ENCODE data around the gene RDX.

Gene RDX

GRCh38 chr11:110131386-110132123 is 164.9 kb downstream of the RDX start:
- no CpG with 5 or more reads among the region's 6 CpGs for WGBS (ENCODE audit: insufficient coverage, insufficient read length)
- H3K4me3 ChIP-seq (ENCODE audit: low read length) = no peak overlapping the region
- no peak overlapping the region for H3K27ac ChIP-seq (ENCODE audit: low read length)
- H3K9me3 ChIP-seq (ENCODE audit: control insufficient read depth, insufficient read depth, low read length) = no peaks in the 10 kb centered on the region
- no peaks in the 10 kb centered on the region for H3K27me3 ChIP-seq (ENCODE audit: control insufficient read depth, insufficient read depth, low read length)
- no peaks in the 10 kb centered on the region for H3K36me3 ChIP-seq (ENCODE audit: control insufficient read depth, insufficient read depth, low read length)
- no peak for DNase-seq (ENCODE audit: low read depth, low spot score)
- no peaks in the 10 kb centered on the region for H3K4me1 ChIP-seq (ENCODE audit: control insufficient read depth, insufficient read depth, low read length)

- WGBS (ENCODE audit: insufficient coverage, insufficient read length) = no CpG with 5 or more reads among the region's 10 CpGs
- Histone ChIP-seq H3K27me3 (ENCODE audit: control insufficient read depth, insufficient read depth, low read length) (no peaks in the 10 kb centered on the region), H3K4me3 (ENCODE audit: low read length) (no peak overlapping the region), H3K27ac (ENCODE audit: low read length) (no peak overlapping the region), H3K9me3 (ENCODE audit: control insufficient read depth, insufficient read depth, low read length) (no peaks in the 10 kb centered on the region), H3K4me1 (ENCODE audit: control insufficient read depth, insufficient read depth, low read length) (no peaks in the 10 kb centered on the region), H3K36me3 (ENCODE audit: control insufficient read depth, insufficient read depth, low read length) (no peaks in the 10 kb centered on the region)
- DNase-seq (ENCODE audit: low read depth, low spot score) = no peak
These were observed 165.7 kb downstream of the RDX start for GRCh38 chr11:110130642-110131238.

- Histone ChIP-seq H3K9me3 (ENCODE audit: control insufficient read depth, insufficient read depth, low read length) (no peaks in the 10 kb centered on the region), H3K27me3 (ENCODE audit: control insufficient read depth, insufficient read depth, low read length) (no peaks in the 10 kb centered on the region), H3K36me3 (ENCODE audit: control insufficient read depth, insufficient read depth, low read length) (no peaks in the 10 kb centered on the region), H3K4me1 (ENCODE audit: control insufficient read depth, insufficient read depth, low read length) (no peaks in the 10 kb centered on the region), H3K4me3 (ENCODE audit: low read length) (no peak overlapping the region), H3K27ac (ENCODE audit: low read length) (no peak overlapping the region)
- no CpG with 5 or more reads among the region's 2 CpGs for WGBS (ENCODE audit: insufficient coverage, insufficient read length)
- DNase-seq (ENCODE audit: low read depth, low spot score) = peak; percentile 16
These were observed 168.3 kb downstream of the RDX start for GRCh38 chr11:110128161-110128560.

GRCh38 chr11:110126936-110127335 is 169.5 kb downstream of the RDX start:
- no CpG with 5 or more reads among the region's 4 CpGs for WGBS (ENCODE audit: insufficient coverage, insufficient read length)
- Histone ChIP-seq H3K36me3 (ENCODE audit: control insufficient read depth, insufficient read depth, low read length) (no peaks in the 10 kb centered on the region), H3K27ac (ENCODE audit: low read length) (no peak overlapping the region), H3K27me3 (ENCODE audit: control insufficient read depth, insufficient read depth, low read length) (no peaks in the 10 kb centered on the region), H3K4me1 (ENCODE audit: control insufficient read depth, insufficient read depth, low read length) (no peaks in the 10 kb centered on the region), H3K4me3 (ENCODE audit: low read length) (no peak overlapping the region), H3K9me3 (ENCODE audit: control insufficient read depth, insufficient read depth, low read length) (no peaks in the 10 kb centered on the region)
- DNase-seq (ENCODE audit: low read depth, low spot score) = no peak

- no CpG with 5 or more reads among the region's 4 CpGs for WGBS (ENCODE audit: insufficient coverage, insufficient read length)
- no peaks in the 10 kb centered on the region for H3K36me3 ChIP-seq (ENCODE audit: control insufficient read depth, insufficient read depth, low read length)
- no peak overlapping the region for H3K27ac ChIP-seq (ENCODE audit: low read length)
- no peaks in the 10 kb centered on the region for H3K27me3 ChIP-seq (ENCODE audit: control insufficient read depth, insufficient read depth, low read length)
- DNase-seq (ENCODE audit: low read depth, low spot score) = no peak
- no peaks in the 10 kb centered on the region for H3K4me1 ChIP-seq (ENCODE audit: control insufficient read depth, insufficient read depth, low read length)
- no peaks in the 10 kb centered on the region for H3K9me3 ChIP-seq (ENCODE audit: control insufficient read depth, insufficient read depth, low read length)
- no peak overlapping the region for H3K4me3 ChIP-seq (ENCODE audit: low read length)
These were observed 170.8 kb downstream of the RDX start for GRCh38 chr11:110125632-110126031.

All from iPS DF 6.9 (cell line).